DMS79 (cell line): Measurements from ENCODE around the gene ARF6.
A peak's percentile ranks its signal among the peaks of the same experiment; 100 is the strongest.
"Not testable (repeated sequence)": the region's sequence is repeated elsewhere in the genome, so short reads cannot be mapped to it uniquely, and the experiment has no call there.

Source experiments
- DNase-seq: peaks from one replicate; lab custom pipeline; 2025; lab: John Stamatoyannopoulos, UW

ARF6 gene

GRCh38 chr14:49892636-49893308 lies at the start of gene ARF6:
TSS of gene ARF6 (plus strand) at chr14:49893082. CDS start at chr14:49893737, 655 bp downstream.
- DNase-seq, result peak; percentile 97

GRCh38 chr14:49849213-49849847 lies 43.6 kb upstream of the ARF6 start:
- no peak for DNase-seq

DNA sequence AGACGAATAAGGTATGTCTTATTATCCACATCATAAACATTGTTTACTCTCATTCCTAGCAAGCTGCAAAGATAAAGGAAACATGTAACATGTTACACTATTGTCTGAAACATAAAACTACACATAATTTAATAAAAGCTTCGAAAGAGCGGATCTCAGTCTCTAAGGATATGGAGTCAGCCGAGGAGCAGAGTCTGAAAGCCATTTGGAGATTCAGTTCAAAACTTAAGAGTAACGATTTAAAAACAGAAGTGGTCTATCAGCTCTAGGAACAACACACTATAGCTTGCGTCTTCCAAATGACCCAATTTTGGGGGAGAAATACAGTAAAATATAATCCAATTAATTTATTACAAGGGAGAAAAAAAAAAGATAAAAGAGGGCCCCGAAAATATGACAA lies 41.1 kb upstream of the ARF6 start:
- no peak for DNase-seq

- DNase-seq, result peak; percentile 84
Measured at GRCh38 chr14:49852301-49853157, 40.4 kb upstream of the ARF6 start, which contains the start of gene NEMF. TSS of gene NEMF (minus strand) at chr14:49852788. CDS start at chr14:49852753, 35 bp downstream.

GRCh38 chr14:49853158-49853477 lies 39.8 kb upstream of the ARF6 start:
- no peak for DNase-seq

GRCh38 chr14:49853572-49854375 lies 39.1 kb upstream of the ARF6 start:
- peak; percentile 53 for DNase-seq

DNA sequence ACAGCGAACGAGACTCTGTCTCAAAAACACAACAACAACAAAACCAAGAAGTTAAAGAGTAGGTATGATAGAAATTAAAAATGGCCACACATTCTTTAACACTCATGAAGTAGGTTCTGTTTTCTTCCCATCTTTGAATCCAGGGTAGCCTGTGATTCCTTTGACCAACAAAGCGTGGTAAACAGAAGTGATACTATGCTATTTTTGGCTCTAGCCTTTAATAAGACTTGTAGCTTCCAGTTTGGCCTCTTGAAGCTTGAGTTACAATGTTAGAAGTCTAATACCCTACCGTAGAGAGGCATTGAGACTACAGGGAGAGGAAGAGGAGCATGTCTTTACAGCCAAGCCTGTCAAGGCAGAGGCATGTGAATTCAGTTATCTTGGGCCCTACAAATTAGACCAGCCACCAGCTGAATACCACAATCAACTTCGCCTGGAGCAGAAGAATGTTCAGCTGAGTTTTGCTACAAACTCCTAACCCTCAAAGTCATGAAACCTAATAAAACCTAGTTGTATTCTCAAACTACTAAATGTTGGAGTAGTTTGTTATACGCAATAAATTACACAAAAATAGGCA lies 35.4 kb upstream of the ARF6 start:
- DNase-seq, result no peak

DNA sequence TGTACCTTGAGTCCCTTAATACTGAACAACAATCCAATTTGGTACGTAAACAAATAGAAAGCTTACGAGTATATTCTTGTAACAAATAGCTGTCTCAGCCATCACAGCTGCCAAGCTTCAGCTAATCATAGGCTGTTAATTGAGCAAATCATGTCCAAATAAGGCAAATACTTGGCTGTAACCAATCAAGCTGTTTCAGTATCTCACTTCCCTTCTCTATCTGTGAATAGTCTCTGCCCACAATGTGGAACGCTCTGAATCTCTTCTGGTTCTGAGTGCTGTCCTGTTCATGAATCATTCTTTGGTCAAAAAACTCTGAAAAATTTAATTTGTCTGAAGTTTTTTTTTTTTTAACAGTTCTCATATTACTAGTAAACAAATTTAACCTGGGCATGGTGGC lies 34.5 kb upstream of the ARF6 start:
- DNase-seq, result no peak

DNA sequence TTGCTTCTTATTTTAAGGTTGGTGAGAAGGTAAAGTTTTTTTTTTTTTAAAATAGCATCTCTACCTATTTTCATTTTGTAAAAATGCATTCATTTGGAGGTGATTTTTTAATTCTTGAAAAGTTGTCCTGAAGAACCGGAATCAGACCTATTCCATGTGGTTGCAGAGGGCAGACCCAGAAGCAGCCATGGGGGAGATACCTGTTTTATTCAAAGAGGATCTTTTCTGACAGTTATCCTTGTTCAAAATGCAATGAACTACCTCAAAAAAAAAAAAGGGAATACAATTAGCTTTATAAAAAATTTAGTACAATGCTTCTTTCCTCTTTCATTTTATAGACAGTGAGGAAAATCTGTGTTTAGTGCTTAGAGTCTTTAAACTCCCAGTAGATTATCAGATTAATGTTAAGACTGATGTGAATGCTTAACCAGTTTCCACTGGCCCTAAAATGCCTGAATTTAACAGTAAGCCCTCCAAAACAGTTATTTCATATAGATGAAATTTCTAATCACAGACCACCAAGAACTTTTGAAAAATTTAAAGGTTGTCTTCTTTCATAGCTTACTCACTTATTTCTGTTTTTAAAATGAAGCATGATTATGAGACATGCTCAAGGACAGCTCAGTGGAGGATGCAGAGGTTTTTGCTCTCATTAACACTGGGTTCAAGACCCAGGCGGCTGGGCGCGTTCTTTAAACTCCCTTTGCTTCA lies 31.7 kb upstream of the ARF6 start:
- DNase-seq, result no peak

DNA sequence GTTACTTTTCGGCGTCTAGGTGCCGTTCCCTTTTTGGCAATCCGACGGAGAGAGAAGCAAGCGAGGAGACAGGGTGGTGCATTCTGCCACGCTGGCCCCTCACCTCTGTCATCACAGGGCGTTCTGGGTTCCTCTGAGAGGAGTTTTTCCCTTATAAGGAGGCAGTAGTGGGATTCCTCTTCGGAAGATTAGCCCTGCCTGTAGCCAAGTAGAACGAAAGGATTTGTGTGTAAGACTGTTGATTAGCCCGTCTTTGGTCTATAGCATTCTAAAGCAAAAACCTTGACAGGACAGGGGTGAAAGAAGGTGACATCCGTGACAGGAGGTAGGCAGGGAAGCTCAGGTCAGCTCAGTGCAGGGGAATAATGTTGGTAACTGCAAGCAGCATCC lies 31.2 kb upstream of the ARF6 start:
- peak; percentile 71 for DNase-seq

- DNase-seq, result peak; percentile 72
Measured at GRCh38 chr14:49862089-49862673, 30.7 kb upstream of the ARF6 start.

- DNase-seq, result no peak
Measured at GRCh38 chr14:49863487-49864281, 29.2 kb upstream of the ARF6 start.

DNA sequence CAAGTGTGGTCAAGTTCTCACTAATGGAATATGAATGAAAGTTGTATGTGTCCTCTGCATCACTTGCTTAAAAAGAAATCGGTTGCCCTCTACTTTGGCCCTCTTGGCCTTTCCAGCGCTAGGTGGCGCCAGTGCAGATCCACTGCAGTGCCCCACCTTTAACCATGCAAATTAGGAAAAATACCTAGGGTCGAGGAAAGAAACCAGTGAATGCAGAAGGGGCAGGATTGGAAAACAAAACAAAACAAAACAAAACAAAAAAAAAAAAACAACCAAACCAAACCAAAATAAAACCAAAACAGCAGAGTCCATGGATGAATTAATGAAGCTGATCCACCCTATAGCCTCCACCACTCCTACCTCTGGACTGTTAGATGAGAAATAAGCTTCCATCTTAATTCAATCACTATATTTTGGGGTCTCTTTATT lies 27.4 kb upstream of the ARF6 start:
- DNase-seq, result peak; percentile 31

GRCh38 chr14:49867831-49868719 lies 24.8 kb upstream of the ARF6 start:
- peak; percentile 89 for DNase-seq

GRCh38 chr14:49868720-49869114 lies 24.2 kb upstream of the ARF6 start:
- no peak for DNase-seq

- no peak for DNase-seq
Measured at GRCh38 chr14:49870908-49871307, 22.0 kb upstream of the ARF6 start.

- not testable (repeated sequence) for DNase-seq
Measured at GRCh38 chr14:49873548-49873947, 19.3 kb upstream of the ARF6 start.

DNA sequence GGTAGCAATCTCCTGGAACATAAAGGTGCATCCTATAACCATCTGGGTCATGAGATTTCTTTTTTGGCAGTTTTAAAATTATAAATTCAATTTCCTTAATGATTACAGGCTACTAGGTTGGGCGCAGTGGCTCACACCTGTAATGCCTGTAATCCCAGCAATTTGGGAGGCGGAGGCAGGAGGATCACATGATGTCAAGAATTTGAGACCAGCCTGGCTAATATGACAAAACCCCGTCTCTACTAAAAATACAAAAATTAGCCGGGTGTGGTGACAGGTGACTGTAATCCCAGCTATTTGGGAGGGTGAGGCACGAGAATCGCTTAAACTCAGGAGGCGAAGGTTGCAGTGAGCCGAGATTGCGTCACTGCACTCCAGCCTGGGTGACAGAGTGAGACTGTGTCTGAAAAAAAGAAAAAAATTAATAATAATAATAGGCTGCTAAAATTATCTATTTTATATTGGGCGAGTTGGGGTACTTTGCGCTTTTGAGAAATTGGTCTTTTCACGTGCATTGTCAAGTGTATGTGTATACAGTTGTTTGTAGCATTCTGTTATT lies 17.2 kb upstream of the ARF6 start:
- no peak for DNase-seq
